Brain microvascular endothelial cell (primary cell): ENCODE results near the gene IL6R.

Experiments
- DNase-seq: peaks from one replicate; pipeline ENCODE4 v3.0.0-alpha.2; 2020
- H3K27ac ChIP-seq: fragments of 250-450 bp; sonication (Bioruptor Pico); 2 replicates; pipeline ENCODE4 v1.5.1; 2020; ENCODE audit warnings: mild to moderate bottlenecking, moderate library complexity
- H3K27me3 ChIP-seq: fragments of 250-450 bp; sonication (Bioruptor Pico); replicated peaks from 2 replicates; pipeline ENCODE4 v1.5.1; 2020; ENCODE audit warnings: mild to moderate bottlenecking
- H3K36me3 ChIP-seq: fragments of 250-450 bp; sonication (Bioruptor Pico); replicated peaks from 2 replicates; pipeline ENCODE4 v1.5.1; 2020; ENCODE audit warnings: mild to moderate bottlenecking
- H3K4me3 ChIP-seq: 2 replicates; pipeline ENCODE4 v1.5.1; 2011; ENCODE audit warnings: low read depth, mild to moderate bottlenecking, control low read depth, low read length, moderate library complexity
- in situ Hi-C: cut with HindIII; loops from 2 replicates; pipeline ENCODE4 v1.10.0; 2017; ENCODE audit warnings: low sequenced_read_pairs, low pct_ligation_motif_present
- TF ChIP-seq, protein P1 (sequence below): IDR thresholded peaks from 2 replicates; pipeline ENCODE4 v1.5.1; 2011; ENCODE audit warnings: low read depth, mild to moderate bottlenecking, moderate library complexity, low read length, control low read depth, inconsistent platforms; ENCODE audit errors: missing control alignments

IL6R gene

DNA sequence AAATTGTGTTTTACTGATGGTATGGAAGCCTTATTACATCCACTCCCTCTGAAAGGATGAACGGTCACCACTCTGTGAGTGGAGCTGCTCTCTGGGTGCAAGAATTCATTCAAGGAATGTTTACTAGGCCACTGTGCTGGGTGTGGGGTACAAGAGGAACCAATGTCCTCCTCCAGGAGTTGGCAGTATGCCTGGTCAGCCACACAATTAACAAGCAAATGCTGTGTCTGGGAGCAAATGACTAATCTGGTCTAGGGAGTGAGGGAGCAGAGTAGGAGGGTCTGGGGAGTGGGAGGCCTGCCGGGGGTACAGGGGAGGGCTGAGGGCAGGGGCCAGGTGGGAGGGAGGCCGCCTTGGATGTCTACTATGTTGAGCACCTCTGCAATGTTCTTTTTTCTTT lies 69.7 kb downstream of the IL6R start:
- Histone ChIP-seq H3K36me3 (no peaks in the 10 kb centered on the region), H3K4me3 (no peak overlapping the region), H3K27me3 (no peaks in the 10 kb centered on the region), H3K27ac (no peak overlapping the region)
- DNase-seq = peak; percentile 52
- in situ Hi-C loops = no loop called here
- TF ChIP-seq, protein P1, sequence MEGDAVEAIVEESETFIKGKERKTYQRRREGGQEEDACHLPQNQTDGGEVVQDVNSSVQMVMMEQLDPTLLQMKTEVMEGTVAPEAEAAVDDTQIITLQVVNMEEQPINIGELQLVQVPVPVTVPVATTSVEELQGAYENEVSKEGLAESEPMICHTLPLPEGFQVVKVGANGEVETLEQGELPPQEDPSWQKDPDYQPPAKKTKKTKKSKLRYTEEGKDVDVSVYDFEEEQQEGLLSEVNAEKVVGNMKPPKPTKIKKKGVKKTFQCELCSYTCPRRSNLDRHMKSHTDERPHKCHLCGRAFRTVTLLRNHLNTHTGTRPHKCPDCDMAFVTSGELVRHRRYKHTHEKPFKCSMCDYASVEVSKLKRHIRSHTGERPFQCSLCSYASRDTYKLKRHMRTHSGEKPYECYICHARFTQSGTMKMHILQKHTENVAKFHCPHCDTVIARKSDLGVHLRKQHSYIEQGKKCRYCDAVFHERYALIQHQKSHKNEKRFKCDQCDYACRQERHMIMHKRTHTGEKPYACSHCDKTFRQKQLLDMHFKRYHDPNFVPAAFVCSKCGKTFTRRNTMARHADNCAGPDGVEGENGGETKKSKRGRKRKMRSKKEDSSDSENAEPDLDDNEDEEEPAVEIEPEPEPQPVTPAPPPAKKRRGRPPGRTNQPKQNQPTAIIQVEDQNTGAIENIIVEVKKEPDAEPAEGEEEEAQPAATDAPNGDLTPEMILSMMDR = no peak

- Histone ChIP-seq H3K27me3 (no peaks in the 10 kb centered on the region), H3K4me3 (no peak overlapping the region), H3K27ac (no peak overlapping the region), H3K36me3 (no peaks in the 10 kb centered on the region)
- TF ChIP-seq, protein P1 = no peak
- no peak for DNase-seq
- in situ Hi-C loops = no loop called here
Observed at GRCh38 chr1:154476791-154477190, 71.6 kb downstream of the IL6R start.

DNA sequence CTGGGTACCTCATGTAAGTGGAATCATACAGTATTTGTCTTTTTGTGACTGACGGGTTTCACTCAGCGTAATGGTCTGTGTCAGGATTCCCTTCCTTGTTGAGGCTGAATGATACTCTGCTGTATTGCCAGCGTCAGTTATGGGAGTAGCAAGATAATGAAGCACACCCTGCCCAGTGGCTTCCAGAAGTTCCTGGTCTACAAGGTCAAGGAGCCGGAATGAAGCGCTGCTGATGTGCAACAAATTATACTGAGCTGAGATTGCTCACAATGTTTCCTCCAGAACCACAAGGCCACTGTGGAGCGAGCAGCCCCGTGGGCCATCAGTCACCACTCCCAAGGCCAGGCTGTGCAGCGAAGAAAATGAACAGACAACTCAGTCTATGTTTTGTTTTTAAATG lies 72.9 kb downstream of the IL6R start:
- in situ Hi-C loops = no loop called here
- no peak overlapping the region for H3K27ac ChIP-seq
- DNase-seq = no peak

DNA sequence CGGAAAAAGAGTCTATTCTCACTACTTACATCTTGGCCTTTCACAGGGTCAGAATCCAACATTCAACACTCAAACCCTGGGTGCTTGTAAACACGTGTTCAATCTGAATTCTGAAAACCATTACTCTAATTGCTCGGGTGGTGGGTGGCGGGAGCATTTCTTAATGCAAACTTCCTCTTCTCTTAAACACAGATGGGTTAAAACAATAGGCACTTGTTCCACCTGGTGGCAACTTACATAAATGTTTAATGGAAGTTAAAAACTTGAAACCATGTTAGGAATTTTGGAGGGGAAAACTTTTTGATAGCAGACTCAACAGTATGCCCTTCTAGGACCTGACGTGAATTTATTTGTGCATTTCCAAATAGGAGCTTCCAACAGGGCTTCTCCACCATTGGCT lies 73.5 kb downstream of the IL6R start:
- H3K27ac ChIP-seq = no peak overlapping the region
- H3K36me3 ChIP-seq = no peaks in the 10 kb centered on the region
- TF ChIP-seq, protein P1 = no peak
- in situ Hi-C loops = no loop called here
- no peak overlapping the region for H3K4me3 ChIP-seq
- H3K27me3 ChIP-seq = no peaks in the 10 kb centered on the region
- no peak for DNase-seq

More for the DNA sequence above, 72.9 kb downstream of the IL6R start:
- TF ChIP-seq, protein P1 = no peak
- Histone ChIP-seq H3K27me3 (no peaks in the 10 kb centered on the region), H3K4me3 (no peak overlapping the region), H3K36me3 (no peaks in the 10 kb centered on the region)

- H3K27ac ChIP-seq = no peak overlapping the region
- in situ Hi-C loops = no loop called here
- peak; percentile 81 for DNase-seq
Observed at GRCh38 chr1:154479764-154480421, 74.8 kb downstream of the IL6R start.

DNA sequence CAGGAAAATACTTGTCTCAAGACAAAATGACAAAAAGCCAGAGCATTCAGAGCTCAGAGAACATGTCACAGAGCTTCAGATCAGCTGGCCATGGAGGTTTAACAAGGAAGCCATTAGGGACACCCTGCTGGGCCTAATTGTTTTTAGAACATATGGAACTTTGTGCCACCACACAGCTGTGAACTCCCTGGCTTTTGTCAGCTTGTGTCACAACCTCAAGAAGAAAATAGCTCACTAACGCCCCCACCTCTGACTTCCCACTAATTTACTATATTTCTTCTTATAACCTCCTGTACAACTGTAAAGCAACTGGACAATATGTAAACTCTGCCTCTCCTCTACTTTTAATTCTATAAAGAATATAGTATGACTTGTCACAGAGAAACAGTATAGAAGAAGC lies 75.9 kb downstream of the IL6R start:
- H3K36me3 ChIP-seq = no peaks in the 10 kb centered on the region
- no peaks in the 10 kb centered on the region for H3K27me3 ChIP-seq
- in situ Hi-C loops = no loop called here
- DNase-seq = no peak
- no peak overlapping the region for H3K4me3 ChIP-seq
- TF ChIP-seq, protein P1 = no peak
- H3K27ac ChIP-seq = no peak overlapping the region

More at GRCh38 chr1:154479764-154480421, 74.8 kb downstream of the IL6R start:
- Histone ChIP-seq H3K4me3 (no peak overlapping the region), H3K36me3 (no peaks in the 10 kb centered on the region), H3K27me3 (no peaks in the 10 kb centered on the region)
- TF ChIP-seq, protein P1 = peak; percentile 91
